Adipocyte (in vitro differentiated cells): ENCODE results near the gene SLC37A3.
A peak's percentile ranks its signal among the peaks of the same experiment; 100 is the strongest.

ENCODE experiments used
- DNase-seq: peaks from one replicate; pipeline ENCODE4 v3.0.0-alpha.2; 2015; ENCODE audit warnings: low read depth
- H3K27me3 ChIP-seq: replicated peaks from 2 replicates; pipeline ENCODE4 v1.7.0; 2013; ENCODE audit warnings: mild to moderate bottlenecking, low read length, moderate library complexity; ENCODE audit not compliant: control insufficient read depth, insufficient read depth
- H3K36me3 ChIP-seq: 2 replicates; pipeline ENCODE4 v1.7.0; 2013; ENCODE audit warnings: low read length, mild to moderate bottlenecking, moderate library complexity; ENCODE audit not compliant: control insufficient read depth, insufficient read depth, severe bottlenecking
- H3K4me1 ChIP-seq: 2 replicates; pipeline ENCODE4 v1.7.0; 2013; ENCODE audit warnings: mild to moderate bottlenecking, low read length, moderate library complexity; ENCODE audit not compliant: control insufficient read depth, insufficient read depth
- H3K4me3 ChIP-seq: 2 replicates; pipeline ENCODE4 v1.7.0; 2013; ENCODE audit warnings: mild to moderate bottlenecking, low read length, moderate library complexity
- H3K9ac ChIP-seq: 2 replicates; pipeline ENCODE4 v1.7.0; 2013; ENCODE audit warnings: mild to moderate bottlenecking, low read length, moderate library complexity
- H3K9me3 ChIP-seq: 2 replicates; pipeline ENCODE4 v1.7.0; 2013; ENCODE audit warnings: mild to moderate bottlenecking, low read length, moderate library complexity; ENCODE audit not compliant: control insufficient read depth

The SLC37A3 gene

DNA sequence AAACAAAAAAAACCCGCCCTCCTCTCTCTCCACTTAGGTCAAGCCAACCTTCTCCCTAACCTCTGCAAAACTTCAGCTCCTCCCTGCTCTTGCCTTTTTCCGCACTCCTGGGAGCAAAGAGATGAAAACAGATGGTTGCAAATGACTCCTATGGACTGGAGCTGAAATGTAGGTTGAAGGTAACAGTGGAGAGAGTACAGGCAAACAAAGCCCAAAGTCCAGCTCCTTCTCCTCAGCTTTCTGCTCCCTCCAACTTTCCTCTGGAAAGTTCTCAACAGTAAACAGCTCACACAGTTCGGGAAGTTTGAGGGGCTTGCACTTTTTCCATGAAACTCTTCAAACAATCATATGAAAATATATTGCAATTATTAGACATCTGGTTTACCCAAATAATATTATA, 90.3 kb downstream of the SLC37A3 start:
- Histone ChIP-seq H3K4me1 (peaks cover 16% of the 10 kb centered on the region), H3K36me3 (no peaks in the 10 kb centered on the region), H3K9me3 (peaks cover 8% of the 10 kb centered on the region), H3K9ac (no peak overlapping the region), H3K27me3 (no peaks in the 10 kb centered on the region), H3K4me3 (no peak overlapping the region)
- no peak for DNase-seq

DNA sequence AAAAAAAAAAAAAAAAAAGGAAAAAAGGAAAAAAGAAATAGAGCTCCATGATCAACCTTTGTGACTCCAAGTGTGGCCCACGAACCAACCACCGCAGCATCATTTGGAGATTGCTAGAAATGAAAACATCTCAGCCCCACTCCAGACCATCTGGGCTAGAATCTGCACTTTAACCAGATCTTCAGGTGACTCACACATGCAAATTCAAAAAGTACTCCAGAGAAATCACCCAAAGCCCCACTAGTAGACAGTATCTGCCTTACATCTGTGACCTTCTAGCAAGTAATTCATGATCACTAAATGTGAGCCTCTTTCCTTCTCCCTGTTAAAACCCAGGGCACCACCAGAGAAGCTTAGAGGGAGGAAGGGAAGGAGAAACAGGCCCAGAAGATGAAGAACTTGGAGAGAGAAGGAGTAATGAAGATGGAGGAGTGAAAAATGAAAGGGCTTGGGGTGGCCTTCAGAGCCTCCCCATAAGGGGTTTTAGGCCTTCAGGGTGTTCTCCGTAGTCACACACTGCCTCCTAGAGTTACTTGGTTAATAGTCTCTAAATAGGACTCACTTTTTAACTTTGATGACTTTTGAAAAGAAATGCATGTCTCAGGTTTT, 94.0 kb downstream of the SLC37A3 start:
- peak overlapping the region; percentile 25 for H3K9ac ChIP-seq
- H3K9me3 ChIP-seq: no peaks in the 10 kb centered on the region
- peak; percentile 28 for DNase-seq
- peaks cover 6% of the 10 kb centered on the region for H3K4me1 ChIP-seq
- no peaks in the 10 kb centered on the region for H3K27me3 ChIP-seq
- H3K4me3 ChIP-seq: no peak overlapping the region
- H3K36me3 ChIP-seq: no peaks in the 10 kb centered on the region

DNA sequence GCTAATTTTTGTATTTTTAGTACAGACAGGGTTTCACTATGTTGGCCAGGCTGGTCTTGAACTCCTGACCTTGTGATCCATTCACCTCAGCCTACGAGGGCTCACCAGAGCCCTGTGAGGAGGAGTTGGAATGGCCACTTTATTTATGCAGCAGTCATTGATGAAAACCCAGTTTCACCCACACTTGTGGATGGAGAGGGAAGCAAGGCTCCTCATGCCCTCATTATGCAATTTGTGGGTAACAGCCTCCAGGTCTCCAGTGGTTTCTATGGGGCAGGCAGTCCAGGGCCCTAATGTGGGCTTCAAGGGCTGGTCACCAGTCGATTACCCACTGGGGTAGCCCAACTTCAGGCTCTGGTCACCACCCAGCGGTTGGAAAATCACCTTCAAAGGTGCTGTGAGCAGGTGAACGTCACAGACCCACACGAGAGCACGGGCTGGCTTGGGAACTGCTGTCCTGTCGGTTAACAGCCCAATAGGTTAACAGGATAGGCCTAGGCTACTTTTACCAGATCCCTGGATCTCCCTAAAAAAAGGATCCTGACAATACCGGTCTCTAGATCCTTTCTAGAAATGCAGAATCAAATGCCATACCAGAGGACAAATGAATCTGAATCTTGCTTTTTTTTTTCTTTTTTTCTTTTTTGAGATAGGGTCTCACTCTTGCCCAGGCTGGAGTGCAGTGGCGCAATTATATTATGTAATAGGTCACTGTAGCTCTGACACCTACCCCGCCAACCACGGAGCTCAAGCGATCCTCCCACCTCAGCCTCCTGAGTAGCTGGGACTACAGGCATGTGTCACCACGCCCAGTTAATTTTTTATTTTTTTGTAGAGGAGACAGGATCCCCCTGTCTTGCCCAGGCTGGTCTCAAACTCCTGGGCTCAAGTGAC, 97.8 kb downstream of the SLC37A3 start:
- Histone ChIP-seq H3K9me3 (no peaks in the 10 kb centered on the region), H3K36me3 (no peaks in the 10 kb centered on the region), H3K9ac (no peak overlapping the region), H3K4me1 (no peaks in the 10 kb centered on the region), H3K4me3 (no peak overlapping the region), H3K27me3 (no peaks in the 10 kb centered on the region)
- DNase-seq: no peak

DNA sequence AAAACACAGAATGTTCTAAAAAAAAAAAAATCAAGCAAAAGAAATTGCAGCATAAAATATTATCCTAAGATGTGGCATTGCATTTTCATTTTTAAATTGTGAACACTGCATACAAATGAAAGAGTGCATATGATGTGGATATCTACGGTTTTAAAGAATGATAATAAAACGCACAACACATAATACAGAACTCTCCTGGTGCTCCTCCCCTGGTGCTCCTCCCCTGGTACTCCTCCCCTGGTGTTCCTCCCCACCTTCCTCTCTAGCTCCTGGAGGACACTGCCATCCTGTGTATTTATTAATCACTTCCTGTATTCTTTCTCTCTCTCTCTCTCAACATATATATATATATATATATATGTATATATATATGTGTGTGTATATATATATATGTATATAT, 100.1 kb downstream of the SLC37A3 start:
- no peaks in the 10 kb centered on the region for H3K9me3 ChIP-seq
- no peak overlapping the region for H3K4me3 ChIP-seq
- no peak overlapping the region for H3K9ac ChIP-seq
- no peak for DNase-seq
- H3K27me3 ChIP-seq: no peaks in the 10 kb centered on the region
- no peaks in the 10 kb centered on the region for H3K36me3 ChIP-seq
- no peaks in the 10 kb centered on the region for H3K4me1 ChIP-seq

DNA sequence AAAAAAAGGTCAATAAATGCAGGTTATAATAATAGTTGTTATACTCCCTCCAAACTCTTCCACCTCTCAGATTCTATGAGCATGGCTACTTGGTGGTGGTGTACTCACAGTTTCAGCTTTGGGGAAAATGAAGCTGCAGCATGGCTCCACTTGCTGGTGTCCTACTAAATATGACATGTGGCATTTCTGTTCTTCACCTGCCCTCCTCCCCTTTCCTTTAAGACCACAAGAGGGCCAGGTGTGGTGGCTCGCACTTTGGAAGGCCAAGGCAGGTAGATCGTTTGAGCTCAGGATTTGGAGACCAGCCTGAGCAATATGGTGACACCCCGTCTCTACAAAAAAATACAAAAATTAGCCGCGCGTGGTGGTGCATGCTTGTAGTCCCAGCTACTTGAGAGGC, 101.1 kb downstream of the SLC37A3 start:
- Histone ChIP-seq H3K27me3 (no peaks in the 10 kb centered on the region), H3K9me3 (no peaks in the 10 kb centered on the region), H3K4me1 (no peaks in the 10 kb centered on the region), H3K36me3 (no peaks in the 10 kb centered on the region), H3K4me3 (no peak overlapping the region), H3K9ac (no peak overlapping the region)
- DNase-seq: no peak

DNA sequence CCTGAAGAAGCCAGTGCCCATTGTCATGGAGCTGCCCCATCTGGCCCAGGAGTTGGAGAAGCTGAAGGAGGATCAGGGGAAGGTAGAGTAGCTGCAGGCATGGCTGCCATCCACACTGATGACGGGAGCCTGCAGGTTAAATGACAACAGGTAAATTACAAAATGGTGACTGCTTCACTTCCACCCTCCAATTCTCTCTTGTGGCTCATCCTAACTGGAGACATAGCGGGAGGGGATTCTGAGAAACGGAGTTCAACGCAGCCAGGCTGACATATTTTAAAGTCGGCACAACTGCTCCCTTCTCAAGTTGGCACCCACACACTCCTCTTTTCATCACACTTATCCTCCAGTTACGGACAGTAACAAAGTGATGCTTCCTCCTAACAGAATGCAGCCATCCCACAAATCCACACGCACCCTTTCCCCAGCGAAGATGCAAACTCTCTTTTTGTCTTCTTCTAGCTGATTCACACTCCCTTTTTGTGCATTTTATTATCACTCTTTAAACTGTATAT, 103.0 kb downstream of the SLC37A3 start:
- H3K4me3 ChIP-seq: no peak overlapping the region

DNA sequence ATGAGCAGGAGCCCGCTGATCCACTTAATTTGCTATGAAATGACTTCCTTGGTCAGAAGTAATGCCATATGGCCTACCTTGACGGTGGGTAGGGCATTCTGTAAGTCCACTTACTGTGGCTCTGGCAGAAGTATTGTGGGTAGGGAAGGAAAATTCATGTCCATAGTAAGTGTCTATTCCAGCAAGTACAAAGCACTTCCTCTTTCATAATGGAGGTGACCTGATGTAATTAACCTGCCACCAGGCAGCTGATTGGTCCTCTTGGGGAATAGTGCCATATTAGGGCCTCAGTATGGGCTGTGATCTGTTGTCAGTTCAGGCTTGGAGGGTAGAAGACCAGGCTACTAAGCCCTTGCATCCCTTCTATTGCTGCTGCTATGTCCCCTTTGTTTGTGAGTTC, 103.9 kb downstream of the SLC37A3 start:
- no peaks in the 10 kb centered on the region for H3K9me3 ChIP-seq
- no peak for DNase-seq
- no peaks in the 10 kb centered on the region for H3K27me3 ChIP-seq
- H3K4me1 ChIP-seq: no peaks in the 10 kb centered on the region
- no peaks in the 10 kb centered on the region for H3K36me3 ChIP-seq
- H3K9ac ChIP-seq: no peak overlapping the region
- H3K4me3 ChIP-seq: no peak overlapping the region

More for the DNA sequence above, 103.0 kb downstream of the SLC37A3 start:
- H3K9ac ChIP-seq: no peak overlapping the region
- DNase-seq: no peak
- H3K9me3 ChIP-seq: no peaks in the 10 kb centered on the region
- H3K27me3 ChIP-seq: no peaks in the 10 kb centered on the region
- H3K4me1 ChIP-seq: no peaks in the 10 kb centered on the region
- no peaks in the 10 kb centered on the region for H3K36me3 ChIP-seq

DNA sequence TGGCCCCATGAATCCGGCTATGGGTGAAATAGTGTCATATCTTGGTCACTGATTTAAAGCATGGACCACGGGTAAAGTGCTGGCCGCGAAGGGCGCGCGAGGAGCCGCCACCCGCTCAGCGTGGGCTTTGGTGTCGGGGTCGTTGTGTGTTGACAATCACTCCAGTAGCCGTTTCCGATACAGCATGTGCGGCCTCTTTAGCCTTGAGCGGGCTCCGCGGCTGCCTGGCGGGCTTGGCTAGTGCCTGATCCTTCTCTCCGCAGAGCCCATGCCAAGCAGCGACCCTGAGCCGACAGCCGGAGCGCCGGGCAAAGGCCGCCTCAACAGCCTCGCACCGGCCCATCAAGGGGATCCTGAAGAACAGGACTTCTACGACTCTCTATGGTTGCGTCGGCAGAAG, 105.9 kb downstream of the SLC37A3 start:
- Histone ChIP-seq H3K4me3 (no peak overlapping the region), H3K9me3 (no peaks in the 10 kb centered on the region), H3K9ac (no peak overlapping the region), H3K36me3 (no peaks in the 10 kb centered on the region), H3K4me1 (no peaks in the 10 kb centered on the region), H3K27me3 (no peaks in the 10 kb centered on the region)
- DNase-seq: no peak

DNA sequence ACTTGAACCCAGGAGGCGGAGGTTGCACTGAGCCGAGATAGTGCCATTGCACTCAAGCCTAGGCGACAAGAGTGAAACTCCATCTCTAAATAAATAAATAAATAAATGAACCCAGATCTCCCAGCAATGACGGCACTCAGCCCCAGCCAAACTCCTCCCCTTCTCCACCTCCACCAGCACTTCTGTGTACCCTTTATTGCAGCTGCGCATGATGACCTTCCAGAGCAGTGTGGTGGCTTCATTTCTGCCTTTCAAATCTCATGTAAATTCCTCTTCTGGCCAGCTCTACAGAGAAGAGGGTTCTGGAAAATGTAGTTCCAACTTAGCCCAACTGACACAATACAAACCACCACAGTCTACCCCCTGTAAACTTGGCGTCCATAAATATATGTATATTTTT, 108.5 kb downstream of the SLC37A3 start:
- no peak for DNase-seq
- H3K9me3 ChIP-seq: no peaks in the 10 kb centered on the region
- no peak overlapping the region for H3K9ac ChIP-seq

DNA sequence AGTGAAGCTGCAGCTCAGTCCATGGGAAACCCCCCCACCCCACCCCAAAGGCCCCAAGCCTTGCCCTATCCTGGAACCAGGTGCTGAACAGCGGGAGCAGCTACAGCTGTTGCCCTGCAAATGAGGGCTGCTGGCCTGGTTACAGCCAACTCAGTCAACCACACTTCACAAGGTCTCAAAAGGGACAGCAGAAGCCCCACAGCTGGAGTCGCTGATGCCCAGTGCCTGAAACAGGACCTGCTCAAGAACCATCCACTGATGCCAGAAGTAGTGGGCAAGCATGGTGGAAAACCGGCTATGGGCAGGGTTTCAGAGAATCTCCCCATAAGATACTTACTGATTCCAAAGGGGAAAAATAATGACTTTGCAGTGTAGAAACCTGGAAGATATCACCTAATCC, 110.3 kb downstream of the SLC37A3 start:
- no peak for DNase-seq
- Histone ChIP-seq H3K4me3 (no peak overlapping the region), H3K9ac (no peak overlapping the region), H3K9me3 (peaks cover 6% of the 10 kb centered on the region), H3K36me3 (no peaks in the 10 kb centered on the region), H3K4me1 (no peaks in the 10 kb centered on the region), H3K27me3 (no peaks in the 10 kb centered on the region)

More for the DNA sequence above, 108.5 kb downstream of the SLC37A3 start:
- Histone ChIP-seq H3K4me3 (no peak overlapping the region), H3K27me3 (no peaks in the 10 kb centered on the region), H3K36me3 (no peaks in the 10 kb centered on the region), H3K4me1 (no peaks in the 10 kb centered on the region)

DNA sequence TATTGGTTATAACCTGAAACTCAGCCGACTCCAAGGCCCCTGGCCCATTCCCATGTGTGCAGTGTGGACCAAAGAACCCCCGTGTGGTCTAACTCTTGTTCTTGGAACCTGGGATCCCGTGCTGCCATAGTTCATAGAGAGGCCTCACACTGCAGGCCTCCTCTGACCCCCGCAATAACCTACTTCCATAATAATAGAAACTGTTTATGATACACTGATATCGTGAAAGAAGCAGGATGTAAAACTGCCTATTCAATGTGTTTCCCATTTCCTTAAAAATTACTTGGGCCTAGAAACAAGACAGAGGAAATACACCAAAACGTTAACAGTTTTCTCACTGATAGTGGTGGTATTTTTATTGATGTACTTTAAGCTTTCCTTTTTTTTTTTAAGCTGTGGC, 112.4 kb downstream of the SLC37A3 start:
- Histone ChIP-seq H3K27me3 (peaks cover 4% of the 10 kb centered on the region), H3K36me3 (no peaks in the 10 kb centered on the region), H3K9ac (no peak overlapping the region), H3K4me1 (no peaks in the 10 kb centered on the region), H3K9me3 (peaks cover 6% of the 10 kb centered on the region), H3K4me3 (no peak overlapping the region)
- no peak for DNase-seq
